Small intestine (tissue), 7 donors: ENCODE measurements around the gene ADD3. TPM values are rescaled to one million over a fixed set of nuclear protein-coding genes. Genes with fewer than 3 reads are reported as not detected.

ENCODE experiments used
- DNase-seq, 2 donors: peaks; one replicate each; pipeline versions ENCODE4 v3.0.0 to v3.0.0-alpha.2; 2013
- FAIRE-seq: peaks from 2 replicates; lab custom pipeline; 2012; peaks lifted over from hg19 to GRCh38; lab: Jason Lieb, UNC
- H3K27ac ChIP-seq, 3 donors: one replicate each; pipeline ENCODE4 v1.5.1; 2013; ENCODE audit warnings: low read length in 2 of 3, mild to moderate bottlenecking in 2 of 3, control low read depth in 1 of 3, inconsistent platforms in 1 of 3, low read depth in 1 of 3, moderate library complexity in 1 of 3
- H3K27me3 ChIP-seq, 3 donors: one replicate each; pipeline ENCODE4 v1.6.1; 2013; ENCODE audit warnings: low read length in 3 of 3, inconsistent platforms in 1 of 3; ENCODE audit not compliant: control insufficient read depth in 3 of 3, insufficient read depth in 3 of 3
- H3K36me3 ChIP-seq, 3 donors: one replicate each; pipeline ENCODE4 v1.6.1; 2013; ENCODE audit warnings: low read length in 3 of 3, inconsistent platforms in 1 of 3, low read depth in 1 of 3, mild to moderate bottlenecking in 1 of 3, moderate library complexity in 1 of 3; ENCODE audit not compliant: control insufficient read depth in 3 of 3, insufficient read depth in 2 of 3
- H3K4me1 ChIP-seq, 3 donors: one replicate each; pipeline ENCODE4 v1.6.1; 2013; ENCODE audit warnings: low read length in 2 of 3, inconsistent platforms in 1 of 3, low read depth in 1 of 3, mild to moderate bottlenecking in 1 of 3, moderate library complexity in 1 of 3; ENCODE audit not compliant: control insufficient read depth in 3 of 3, insufficient read depth in 2 of 3
- H3K4me3 ChIP-seq, 3 donors: one replicate each; pipeline ENCODE4 v1.5.1; 2013; ENCODE audit warnings: low read length in 3 of 3, control low read depth in 1 of 3, inconsistent platforms in 1 of 3, low read depth in 1 of 3, mild to moderate bottlenecking in 1 of 3, moderate library complexity in 1 of 3
- H3K9me3 ChIP-seq, 2 donors: one replicate each; pipeline ENCODE4 v1.6.1; 2013; ENCODE audit warnings: low read depth in 1 of 2, low read length in 1 of 2; ENCODE audit not compliant: control insufficient read depth in 2 of 2, insufficient read depth in 1 of 2
- WGBS, 3 donors: extraction: QIAGEN DNeasy Blood & Tissue Kit; methylation state at CpG; one replicate each; pipeline ENCODE4 v1.1.7; 2013; 5-methylcytosine and 5-hydroxymethylcytosine counted together
- polyA plus RNA-seq, 4 donors: library from polyadenylated mRNA; stranded (reverse) in 3 of 4; unstranded in 1 of 4; fragments of 200-250 nt in 3 of 4; fragments of 120-200 nt in 1 of 4; gene quantifications; one replicate each; pipeline versions ENCODE4 v1.2.1 to v1.2.3, GENCODE V29; 2013
- donor health status: healthy with polysubstance abuse.
- donor health status: control.
- donor health status: control.
- donor health status: Bipolar disorder and iron deficiency.
- donor health status: healthy.

Gene ADD3
- polyA plus RNA-seq, 4 donors, result 63.7 to 497 (median 99.1) TPM

DNA sequence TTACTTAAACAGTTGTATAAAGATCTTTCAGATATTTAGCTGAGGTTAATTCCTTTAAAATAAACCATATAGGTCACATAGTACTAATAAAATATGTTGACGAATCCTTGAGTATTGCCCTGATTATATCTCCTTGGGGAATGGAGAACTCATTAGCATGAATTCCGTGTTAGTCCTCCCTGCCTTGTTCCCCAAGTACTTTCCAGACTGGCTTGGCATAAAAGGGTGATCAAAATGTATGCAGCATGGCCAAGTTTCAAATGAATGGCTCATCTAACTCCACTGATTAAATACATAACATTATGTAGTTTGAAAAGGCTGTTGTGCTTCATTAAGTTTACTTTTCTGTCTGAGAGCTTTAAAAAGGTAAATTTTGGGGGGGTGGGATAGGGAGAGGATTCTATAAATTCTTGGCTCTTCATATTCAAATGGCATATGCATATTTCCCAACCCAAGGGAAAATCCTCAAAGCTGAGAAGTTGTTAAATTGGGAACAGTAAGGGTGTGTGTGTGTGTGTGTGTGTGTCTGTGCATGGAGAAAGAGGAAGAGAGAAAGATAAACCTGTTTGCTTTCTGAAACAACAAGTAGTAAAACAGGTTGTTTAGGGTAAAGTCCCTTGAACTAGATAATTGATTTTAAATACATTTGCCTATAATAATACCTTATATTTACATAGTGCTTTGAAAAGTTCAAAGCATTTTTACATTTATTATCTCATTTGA is 4.8 kb upstream of the ADD3 start:
- Histone ChIP-seq H3K36me3 (no peaks in the 10 kb centered on the region), H3K9me3 (no peaks in the 10 kb centered on the region), H3K27ac (peak overlapping the region; percentile 43 to 83 (median 60)), H3K4me1 (peaks cover 4 to 43% (median 5%) of the 10 kb centered on the region in 3 donors), H3K4me3 (no peak overlapping the region), H3K27me3 (no peaks in the 10 kb centered on the region)
- WGBS, 3 donors, result 14 to 59% (median 36%) methylated on average over 2 of the region's 2 CpGs
- DNase-seq, result peak; percentile 78 to 81
- no peak for FAIRE-seq

DNA sequence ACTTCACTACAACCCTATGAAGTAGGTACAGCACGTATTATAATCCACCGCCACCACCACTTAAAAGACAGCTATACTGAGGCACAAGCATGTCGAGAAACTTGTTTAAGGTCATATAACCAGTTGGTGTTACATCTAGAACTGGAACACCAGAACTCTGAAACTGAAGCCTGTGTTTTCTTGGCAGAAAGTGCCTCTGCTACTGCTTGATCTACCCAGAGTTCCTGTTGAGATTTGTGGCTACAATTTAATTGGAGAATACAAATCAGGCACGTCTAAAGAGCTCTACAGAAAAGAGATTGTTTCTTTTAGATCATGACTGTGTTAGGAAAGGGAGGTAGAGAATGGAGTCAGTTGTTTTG is 4.3 kb upstream of the ADD3 start:
- DNase-seq (no peak), FAIRE-seq (no peak)
- H3K27me3 ChIP-seq, result no peaks in the 10 kb centered on the region
- no peaks in the 10 kb centered on the region for H3K36me3 ChIP-seq
- H3K27ac ChIP-seq, result peak overlapping the region; percentile 43 to 83 (median 51)
- peaks cover 4 to 38% (median 4%) of the 10 kb centered on the region in 3 donors for H3K4me1 ChIP-seq
- no peak overlapping the region for H3K4me3 ChIP-seq
- no peaks in the 10 kb centered on the region for H3K9me3 ChIP-seq
- 8 to 53% (median 21%) methylated on average over 4 of the region's 4 CpGs for WGBS, 3 donors

DNA sequence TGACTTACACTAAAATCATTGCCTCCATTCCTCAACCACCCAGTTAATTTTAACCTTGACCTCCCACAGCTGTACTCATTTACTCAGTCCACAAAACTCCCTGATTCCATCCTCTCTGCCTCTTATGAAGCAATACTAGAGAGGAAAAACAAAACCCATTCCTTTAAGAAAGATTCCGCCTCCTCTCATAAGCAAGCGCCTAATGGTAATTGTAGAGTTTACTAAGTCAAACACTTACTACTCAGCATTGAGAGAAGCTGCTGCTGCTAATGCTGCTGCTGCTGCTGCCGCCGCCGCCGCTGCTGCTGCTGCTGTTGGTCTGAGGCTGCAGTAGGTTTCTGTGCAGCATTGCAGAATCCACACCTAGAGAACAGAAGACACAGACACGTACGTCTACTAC is 2.1 kb upstream of the ADD3 start:
- H3K36me3 ChIP-seq, result no peaks in the 10 kb centered on the region
- FAIRE-seq, result no peak
- 9 to 30% (median 22%) methylated on average over 8 of the region's 8 CpGs for WGBS, 3 donors
- peak overlapping the region in 2 of 3 donors; percentile 7 to 80 for H3K4me3 ChIP-seq
- H3K4me1 ChIP-seq, result peaks cover 2 to 24% (median 3%) of the 10 kb centered on the region in 3 donors
- no peaks in the 10 kb centered on the region for H3K27me3 ChIP-seq
- peak overlapping the region; percentile 60 to 88 (median 82) for H3K27ac ChIP-seq
- no peaks in the 10 kb centered on the region for H3K9me3 ChIP-seq
- DNase-seq, result peak; percentile 56 to 78

DNA sequence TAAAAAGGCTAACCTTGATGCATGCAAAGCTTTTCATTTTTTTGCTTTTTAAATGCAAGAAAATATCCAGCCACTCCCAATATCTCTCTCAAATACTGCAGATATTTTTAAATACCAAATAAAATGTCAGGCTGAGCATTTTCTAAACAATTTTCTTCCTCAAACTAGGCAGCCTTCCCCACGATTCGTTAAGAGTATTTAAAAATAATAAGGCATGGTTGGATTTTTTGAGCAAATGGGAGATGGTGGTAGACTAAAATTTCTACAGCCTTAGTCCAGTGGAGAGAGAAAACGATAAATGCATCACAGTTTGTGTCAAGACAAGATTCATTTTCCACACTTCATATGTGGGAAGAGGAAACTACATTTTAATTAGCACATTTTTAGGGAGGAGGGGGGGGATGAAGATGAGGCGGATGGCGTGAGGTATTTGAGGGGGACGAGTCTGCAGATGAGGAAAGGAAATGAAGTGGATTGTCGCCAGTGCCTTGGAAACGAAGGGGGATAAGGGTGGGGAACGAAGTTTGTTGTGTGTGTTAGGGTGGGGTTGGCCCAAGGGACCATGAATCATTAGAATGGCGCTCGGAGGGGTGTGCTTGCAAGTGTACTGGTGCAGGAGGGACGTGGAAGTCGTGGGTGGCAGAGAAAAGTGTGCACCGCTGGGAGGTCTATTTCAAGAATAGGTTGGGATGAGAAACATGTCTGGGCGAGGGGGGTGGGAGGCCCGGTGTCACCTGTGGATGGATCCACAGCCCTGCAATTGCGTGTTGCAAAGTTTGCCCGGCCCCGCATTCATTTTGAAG is 1.2 kb upstream of the ADD3 start:
- peak overlapping the region; percentile 80 to 96 (median 91) for H3K4me3 ChIP-seq
- WGBS, 3 donors, result 4 to 29% (median 18%) methylated on average over 19 of the region's 19 CpGs
- DNase-seq (peak; percentile 51 to 71), FAIRE-seq (no peak)
- H3K36me3 ChIP-seq, result no peaks in the 10 kb centered on the region
- H3K27ac ChIP-seq, result peak overlapping the region; percentile 88 to 96 (median 91)
- peaks cover 2 to 19% (median 3%) of the 10 kb centered on the region in 3 donors for H3K4me1 ChIP-seq
- H3K27me3 ChIP-seq, result no peaks in the 10 kb centered on the region
- H3K9me3 ChIP-seq, result no peaks in the 10 kb centered on the region

DNA sequence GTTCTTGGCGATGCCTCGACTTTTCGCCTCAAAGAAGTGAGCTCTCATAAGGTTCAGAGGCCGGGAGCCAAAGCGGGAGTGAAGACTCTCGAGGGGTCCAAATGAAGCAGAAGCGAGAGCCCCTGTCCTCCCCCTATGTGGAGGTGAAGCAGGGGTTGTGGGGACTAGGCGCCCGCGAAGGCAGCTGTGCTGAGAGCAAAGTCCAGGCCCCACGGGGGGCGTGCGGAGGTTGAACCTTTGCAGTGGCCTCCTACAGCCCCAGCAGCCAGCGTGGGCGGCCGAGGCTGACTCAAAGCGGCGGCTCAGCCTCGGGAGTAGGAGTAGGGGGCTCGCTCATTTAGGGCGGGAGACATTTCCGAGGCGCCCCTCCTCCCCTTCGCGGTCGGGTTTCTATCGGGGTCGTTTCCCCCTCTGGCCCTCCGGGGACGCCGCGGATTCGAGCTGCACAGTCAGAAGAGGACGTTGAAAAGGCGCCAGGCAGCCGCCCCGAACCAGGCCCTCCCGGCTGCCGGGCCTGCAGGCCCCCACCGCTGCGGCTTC is 553 bp upstream of the ADD3 start:
- 2 to 4% (median 3%) methylated on average over 40 to 41 of the region's 41 CpGs for WGBS, 3 donors
- FAIRE-seq, result no peak

DNA sequence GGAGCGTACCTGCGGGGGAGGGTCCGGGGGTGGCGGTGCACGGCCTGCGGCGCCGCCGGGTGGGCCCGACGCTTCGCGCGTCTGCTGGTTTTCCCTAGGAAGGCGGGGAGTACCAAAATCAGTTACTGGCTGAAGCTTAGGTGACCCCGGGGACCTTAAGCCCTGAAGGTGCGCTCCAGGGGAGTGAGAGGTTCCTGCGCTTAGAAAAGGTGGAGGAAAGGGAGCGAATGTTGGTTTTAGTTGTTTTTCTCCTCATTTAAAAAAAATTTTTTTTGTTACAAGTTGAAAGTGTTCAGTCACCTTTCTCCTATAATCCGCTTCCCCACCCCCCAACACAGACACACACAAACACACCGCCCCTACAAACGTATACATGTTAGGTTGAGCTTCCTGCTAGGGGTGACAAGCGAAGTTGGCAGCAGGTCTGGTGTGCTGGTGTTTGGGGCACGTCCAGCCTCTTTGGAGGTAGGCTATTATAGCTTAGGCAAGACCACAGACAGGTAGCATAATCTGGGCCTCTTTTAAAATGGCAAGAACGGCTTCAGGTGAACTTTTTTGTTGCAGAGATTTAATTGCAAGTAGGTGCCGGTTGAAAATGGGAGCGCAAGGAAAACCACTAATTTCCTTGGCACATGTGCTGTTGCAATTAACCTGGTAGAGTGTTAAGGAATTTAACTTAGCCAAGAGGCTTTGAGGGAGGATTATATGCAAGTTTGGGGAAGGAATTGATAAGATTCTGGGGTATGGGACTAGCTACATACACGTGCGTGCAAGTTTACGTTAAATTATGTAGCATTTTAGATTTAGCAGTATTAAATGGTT is 945 bp downstream of the ADD3 start:
- peak; percentile 63 to 67 for DNase-seq
- WGBS, 3 donors, result 1 to 2% (median 2%) methylated on average over 28 to 30 of the region's 30 CpGs
- H3K36me3 ChIP-seq, result peaks cover 0 to 5% (median 0%) of the 10 kb centered on the region in 3 donors
- H3K27ac ChIP-seq, result peak overlapping the region; percentile 88
- peak overlapping the region; percentile 80 to 96 (median 91) for H3K4me3 ChIP-seq
- no peaks in the 10 kb centered on the region for H3K27me3 ChIP-seq
- H3K4me1 ChIP-seq, result peaks cover 3 to 28% (median 5%) of the 10 kb centered on the region in 3 donors
- H3K9me3 ChIP-seq, result no peaks in the 10 kb centered on the region
- no peak for FAIRE-seq

More for the DNA sequence above, 553 bp upstream of the ADD3 start:
- H3K27ac ChIP-seq, result peak overlapping the region; percentile 88 to 96 (median 91)
- H3K36me3 ChIP-seq, result no peaks in the 10 kb centered on the region
- peak in 1 of 2 donors; percentile 57 for DNase-seq
- H3K9me3 ChIP-seq, result no peaks in the 10 kb centered on the region
- no peaks in the 10 kb centered on the region for H3K27me3 ChIP-seq
- H3K4me1 ChIP-seq, result peaks cover 2 to 25% (median 3%) of the 10 kb centered on the region in 3 donors
- H3K4me3 ChIP-seq, result peak overlapping the region; percentile 80 to 96 (median 91)

DNA sequence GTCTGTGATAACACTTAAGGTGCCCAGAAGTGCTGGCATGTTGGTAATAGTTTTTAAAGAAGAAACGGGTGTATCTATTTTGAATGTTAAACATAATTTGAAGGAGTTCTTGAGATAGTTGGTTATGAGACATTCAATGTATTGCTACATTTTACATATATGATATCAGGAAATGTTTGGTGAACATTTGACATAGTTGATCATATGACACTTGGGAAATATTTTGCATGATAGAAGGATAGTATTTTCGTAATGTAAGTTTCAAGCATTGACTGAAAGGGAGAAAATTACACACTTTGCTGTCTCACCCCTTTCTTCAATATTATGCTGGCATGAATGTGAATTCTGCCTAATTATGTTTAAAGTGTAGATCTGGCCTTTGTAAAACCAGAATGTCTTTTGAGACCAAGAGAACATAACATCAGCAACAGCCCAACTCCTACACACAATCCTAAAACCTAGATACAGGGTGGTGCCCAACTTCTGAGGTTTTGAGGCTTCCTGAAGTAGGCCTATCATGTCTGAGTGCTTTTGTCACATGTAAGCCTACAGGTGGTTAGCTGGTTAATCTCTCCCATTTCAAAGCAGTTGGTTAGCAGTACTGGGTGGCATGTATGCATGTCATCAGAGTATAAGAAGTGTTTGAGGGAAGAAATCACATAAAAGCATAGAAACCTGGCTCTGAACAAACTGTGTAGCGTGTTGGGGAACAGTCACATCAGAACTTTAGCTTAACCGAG is 2.1 kb downstream of the ADD3 start:
- FAIRE-seq (no peak), DNase-seq (peak; percentile 35 to 44)
- Histone ChIP-seq H3K4me3 (peak overlapping the region in 2 of 3 donors; percentile 30 to 80), H3K36me3 (peaks cover 0 to 10% (median 0%) of the 10 kb centered on the region in 3 donors), H3K27ac (peak overlapping the region in 1 of 3 donors; percentile 88), H3K4me1 (peaks cover 5 to 24% (median 5%) of the 10 kb centered on the region in 3 donors), H3K9me3 (no peaks in the 10 kb centered on the region), H3K27me3 (no peaks in the 10 kb centered on the region)
- 12 to 36% (median 21%) methylated on average over 4 of the region's 4 CpGs for WGBS, 3 donors
